NK-92 treated with Interleukin-12 subunit alpha and Interleukin-12 subunit beta, amount 100 ng/mL, for 24 hours (cell line): ENCODE data around the gene PLCB4.
"Not testable (repeated sequence)": the region's sequence is repeated elsewhere in the genome, so short reads cannot be mapped to it uniquely, and the experiment has no call there.

Experiments used
- DNase-seq: peaks from one replicate; lab custom pipeline; 2025; lab: John Stamatoyannopoulos, UW

Gene PLCB4

DNA sequence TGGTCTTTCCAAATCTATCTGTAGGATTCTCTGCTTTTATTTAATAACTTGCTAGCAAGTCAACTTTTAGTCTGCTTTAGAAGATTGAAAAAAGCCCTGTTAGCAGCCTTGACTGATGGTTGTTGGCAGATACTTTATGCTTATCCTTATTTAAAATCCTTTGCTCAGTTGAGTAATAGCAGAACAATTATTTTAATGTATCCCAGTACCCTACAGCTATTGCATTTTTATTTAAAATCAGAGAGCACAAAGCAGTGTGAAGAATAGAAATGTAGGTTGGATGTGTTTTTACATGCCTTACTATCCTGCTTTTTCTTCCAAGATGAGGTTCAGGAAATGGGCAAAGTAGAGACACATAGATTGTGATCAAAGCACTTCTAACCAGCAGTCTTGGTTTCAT lies 298.4 kb downstream of the PLCB4 start:
- no peak for DNase-seq

DNA sequence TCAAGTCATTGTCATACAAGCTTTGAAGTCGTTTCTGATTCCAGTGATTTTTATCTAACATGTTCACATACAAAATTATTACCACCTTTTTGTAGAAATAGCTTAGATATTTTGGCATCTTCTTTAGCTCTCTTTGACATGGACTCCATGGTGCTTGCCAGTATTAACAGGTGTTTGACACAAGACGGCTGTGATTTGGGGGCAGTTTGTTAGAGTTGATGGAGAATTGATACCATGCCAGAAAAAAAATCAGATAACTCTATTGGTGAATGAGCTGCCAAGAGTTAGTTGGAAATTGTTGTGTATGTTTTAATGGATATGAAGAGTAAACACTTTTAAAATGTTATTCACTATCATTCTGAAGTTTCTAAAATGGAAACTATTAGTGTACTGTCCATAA lies 298.9 kb downstream of the PLCB4 start:
- DNase-seq, result no peak

DNA sequence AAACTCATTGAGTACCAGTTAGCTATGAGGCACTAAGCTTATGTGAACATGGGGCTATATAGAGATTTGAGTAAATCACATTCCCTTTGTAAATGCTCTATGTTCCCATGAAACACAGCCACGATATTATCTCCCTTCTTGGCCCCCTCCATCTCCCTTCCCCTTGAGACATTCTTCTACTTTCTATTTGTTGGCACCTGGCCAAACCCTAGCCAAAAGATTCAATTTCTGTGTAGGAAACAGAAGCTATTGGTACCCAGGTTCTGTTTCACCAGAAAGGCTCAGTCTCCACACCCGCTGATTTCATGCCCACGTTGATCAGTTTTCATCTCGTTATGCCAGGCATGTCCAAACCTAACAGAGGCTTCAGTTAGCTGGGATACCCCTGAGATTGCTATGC lies 300.0 kb downstream of the PLCB4 start:
- DNase-seq, result no peak

DNA sequence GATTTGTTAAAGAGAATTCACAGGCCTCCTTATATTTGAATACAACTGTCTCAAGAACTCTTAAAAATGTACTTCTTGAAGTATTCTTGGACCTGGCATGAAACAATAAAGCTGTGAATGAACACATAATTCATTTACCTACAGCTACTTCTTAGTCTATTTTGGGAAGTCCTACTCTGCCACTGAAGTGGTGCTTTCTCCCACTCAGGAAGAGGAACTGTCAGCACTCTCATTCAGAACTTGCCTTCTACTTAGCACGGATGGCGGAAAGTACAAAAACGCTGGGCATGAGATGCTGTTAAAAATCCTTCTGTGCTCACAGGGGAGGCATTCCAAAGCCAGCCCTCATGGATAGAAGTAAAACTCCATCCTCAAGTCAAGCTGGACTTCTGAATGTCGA lies 300.7 kb downstream of the PLCB4 start:
- no peak for DNase-seq

DNA sequence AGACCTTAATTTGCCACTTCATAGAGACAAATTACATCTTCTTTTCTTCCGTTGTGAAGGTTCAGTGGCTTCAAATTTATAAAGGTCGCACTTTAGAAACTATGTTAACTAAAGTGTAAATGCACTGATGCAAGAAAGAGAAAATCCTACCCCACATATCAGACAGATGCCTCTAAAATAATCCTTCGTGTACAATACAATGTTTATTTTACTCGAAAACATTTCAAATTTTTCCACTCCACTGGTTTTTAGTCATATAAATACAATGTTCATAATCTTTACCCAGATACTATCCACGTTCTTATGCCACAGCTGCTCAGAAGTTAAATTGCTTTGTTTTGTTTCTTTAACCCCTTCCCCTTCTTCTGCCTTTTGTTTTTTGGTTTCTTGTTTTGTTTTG lies 305.2 kb downstream of the PLCB4 start:
- no peak for DNase-seq

DNA sequence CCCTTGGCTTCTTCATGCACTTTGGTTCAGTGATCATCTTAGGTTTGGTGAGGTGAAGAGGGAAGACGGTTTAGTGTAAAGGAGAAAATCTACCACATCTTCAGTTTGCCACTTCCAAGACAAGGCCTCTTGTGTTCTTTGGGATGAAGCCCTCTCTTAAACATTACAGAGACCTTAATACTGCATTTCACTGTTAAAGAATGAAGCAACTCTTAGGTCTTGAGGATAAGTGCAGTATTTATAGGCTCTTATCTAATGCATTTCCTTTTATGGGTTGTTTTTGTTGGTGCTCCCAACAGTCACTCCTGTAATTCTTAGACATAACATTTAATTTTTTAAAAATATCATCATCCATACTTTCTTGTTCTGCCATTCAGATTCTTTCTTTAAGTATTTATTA lies 305.6 kb downstream of the PLCB4 start:
- no peak for DNase-seq

DNA sequence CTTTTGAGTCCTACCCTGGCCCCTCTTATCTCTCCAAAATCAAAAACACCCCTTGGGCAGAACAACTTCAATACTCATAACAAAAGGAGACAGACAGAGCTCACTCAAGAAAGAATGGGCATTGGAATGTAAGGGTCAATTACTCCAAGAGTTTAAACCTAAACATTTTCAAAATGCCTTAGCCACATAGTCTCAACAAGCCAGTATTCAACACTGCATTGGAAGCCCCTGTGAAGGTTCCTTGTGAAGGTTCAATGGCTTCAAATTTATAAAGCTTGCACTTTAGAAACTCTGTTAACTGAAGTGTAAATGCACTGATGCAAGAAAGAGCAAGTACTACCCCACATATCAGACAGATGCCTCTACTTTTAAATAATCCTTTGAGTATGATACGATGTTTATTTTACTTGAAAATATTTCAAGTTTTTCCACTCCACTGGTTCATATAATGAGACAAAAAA lies 306.4 kb downstream of the PLCB4 start:
- no peak for DNase-seq

DNA sequence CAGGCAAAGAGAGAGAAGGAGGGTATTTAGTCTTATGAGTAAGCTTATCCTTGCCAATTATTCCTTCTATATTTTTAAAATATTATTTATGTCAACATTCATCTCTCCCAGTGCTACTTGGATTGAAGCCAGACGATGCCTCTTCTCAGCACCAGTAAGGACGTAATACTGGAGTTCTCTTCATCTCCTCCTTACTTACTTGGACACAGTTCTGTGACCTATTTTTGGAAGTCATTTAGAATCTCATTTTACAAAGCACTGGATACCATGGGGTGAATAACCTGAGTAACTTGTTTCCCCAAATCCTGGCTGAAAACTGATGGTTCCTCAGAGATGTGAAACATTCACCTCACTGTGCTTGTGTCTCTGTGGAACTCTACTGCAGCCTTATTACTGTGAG lies 308.1 kb downstream of the PLCB4 start:
- no peak for DNase-seq

DNA sequence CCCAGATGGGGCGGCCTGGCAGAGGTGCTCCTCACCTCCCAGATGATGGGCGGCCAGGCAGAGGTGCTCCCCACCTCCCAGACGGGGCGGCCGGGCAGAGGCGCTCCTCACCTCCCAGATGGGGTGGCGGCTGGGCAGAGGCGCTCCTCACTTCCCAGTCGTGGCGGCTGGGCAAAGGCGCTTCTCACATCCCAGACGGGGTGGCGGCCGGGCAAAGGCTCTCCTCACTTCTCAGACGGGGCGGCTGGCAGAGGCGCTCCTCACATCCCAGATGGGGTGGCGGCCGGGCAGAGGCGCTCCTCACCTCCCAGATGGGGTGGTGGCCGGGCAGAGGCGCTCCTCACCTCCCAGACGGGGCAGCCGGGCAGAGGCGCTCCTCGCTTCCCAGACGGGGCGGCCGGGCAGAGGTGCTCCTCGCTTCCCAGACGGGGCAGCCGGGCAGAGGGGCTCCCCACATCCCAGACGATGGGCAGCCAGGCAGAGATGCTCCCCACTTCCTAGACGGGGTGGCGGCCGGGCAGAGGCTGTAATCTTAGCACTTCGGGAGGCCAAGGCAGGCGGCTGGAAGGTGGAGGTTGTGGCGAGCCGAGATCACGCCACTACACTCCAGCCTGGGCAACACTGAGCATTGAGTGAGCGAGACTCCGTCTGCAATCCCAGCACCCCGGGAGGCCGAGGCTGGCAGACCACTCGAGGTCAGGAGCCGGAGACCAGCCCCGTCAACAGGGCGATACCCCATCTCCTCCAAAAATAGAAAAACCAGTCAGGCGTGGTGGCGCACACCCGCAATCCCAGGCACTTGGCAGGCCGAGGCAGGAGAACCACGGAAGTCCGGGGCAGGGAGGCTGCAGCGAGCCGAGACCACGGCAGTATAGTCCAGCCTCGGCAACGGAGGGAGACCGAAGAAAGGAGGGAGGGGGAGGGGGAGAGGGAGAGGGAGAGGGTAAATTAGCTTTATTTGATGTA lies 316.7 kb downstream of the PLCB4 start:
- not testable (repeated sequence) for DNase-seq

DNA sequence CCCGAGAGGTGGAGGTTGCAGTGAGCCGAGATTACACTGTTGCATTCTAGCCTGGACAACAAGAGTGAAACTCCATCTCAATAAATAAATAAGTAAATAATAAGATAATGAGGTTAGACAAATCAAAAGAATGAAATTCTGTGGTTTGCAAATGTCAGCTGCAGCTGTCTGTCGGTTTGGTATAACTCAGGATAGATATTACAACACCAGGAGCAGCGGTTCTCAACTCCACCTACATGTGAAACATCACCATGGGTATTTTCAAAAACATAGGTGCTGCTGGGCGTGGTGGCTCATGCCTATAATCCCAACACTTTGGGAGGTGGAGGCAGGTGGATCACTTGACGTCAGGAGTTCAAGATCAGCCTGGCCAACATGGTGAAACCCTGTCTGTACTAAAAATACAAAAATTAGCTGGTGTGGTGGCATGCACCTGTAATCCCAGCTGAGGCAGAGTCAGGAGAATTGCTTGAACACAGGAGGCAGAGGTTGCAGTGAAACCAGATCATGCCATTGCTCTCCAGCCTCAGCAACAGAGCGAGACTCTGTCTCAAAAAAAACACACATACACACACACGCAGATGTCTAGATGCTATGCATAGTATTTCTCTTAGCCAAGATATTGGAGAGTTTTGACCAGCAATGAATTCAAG lies 319.4 kb downstream of the PLCB4 start:
- DNase-seq, result no peak

DNA sequence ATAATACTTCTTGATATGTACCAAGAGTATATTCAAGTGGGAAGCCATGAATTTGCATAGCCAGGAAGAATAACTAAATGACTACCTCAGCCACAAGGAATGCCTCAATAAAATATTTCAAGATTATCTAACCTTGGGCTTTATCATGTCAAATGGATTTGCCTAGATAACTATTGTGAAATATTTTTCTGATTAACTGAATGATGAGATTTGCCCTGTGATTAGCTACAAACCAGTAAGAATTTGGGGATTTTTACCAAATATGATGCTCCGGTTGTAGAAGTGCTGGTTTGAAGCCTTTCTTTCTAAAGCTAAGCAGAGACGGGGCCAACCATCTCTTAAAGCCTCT lies 319.9 kb downstream of the PLCB4 start:
- DNase-seq, result no peak

DNA sequence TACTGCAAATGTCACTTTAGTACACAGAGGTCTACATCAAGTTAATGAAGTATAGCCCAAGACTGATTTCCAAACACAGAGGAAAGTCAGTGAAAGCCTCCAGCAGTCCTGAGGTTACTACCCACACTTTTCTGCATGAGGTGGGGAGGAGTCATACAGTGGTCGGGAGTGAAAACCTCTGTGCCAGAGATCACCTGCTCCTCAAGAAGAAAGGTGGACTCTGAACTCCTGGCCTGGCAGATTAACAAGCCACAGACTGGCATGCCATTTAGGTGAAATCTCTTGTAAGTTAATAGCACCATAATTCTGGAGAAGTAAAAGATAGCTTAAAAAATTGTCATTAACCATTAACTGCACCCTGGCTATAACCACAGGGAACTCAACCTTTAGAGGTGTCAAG lies 320.5 kb downstream of the PLCB4 start:
- no peak for DNase-seq

DNA sequence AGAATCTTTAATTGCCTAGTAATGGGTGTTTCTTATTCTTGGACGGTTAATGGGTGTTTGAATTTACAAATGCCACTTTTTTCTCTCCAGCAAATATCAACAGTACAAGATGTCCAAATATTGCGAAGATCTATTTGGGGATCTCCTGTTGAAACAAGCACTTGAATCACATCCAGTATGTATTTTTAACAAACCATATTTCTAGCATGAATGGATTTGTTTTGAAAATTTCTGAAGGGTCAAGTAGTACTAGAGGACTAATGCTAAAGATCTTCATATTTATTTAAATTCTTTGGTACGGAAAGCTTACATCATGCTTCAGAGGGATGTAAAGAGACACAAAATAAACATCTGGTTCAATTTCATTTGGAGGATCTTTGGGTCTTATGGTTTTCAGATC lies 321.6 kb downstream of the PLCB4 start:
- DNase-seq, result no peak

DNA sequence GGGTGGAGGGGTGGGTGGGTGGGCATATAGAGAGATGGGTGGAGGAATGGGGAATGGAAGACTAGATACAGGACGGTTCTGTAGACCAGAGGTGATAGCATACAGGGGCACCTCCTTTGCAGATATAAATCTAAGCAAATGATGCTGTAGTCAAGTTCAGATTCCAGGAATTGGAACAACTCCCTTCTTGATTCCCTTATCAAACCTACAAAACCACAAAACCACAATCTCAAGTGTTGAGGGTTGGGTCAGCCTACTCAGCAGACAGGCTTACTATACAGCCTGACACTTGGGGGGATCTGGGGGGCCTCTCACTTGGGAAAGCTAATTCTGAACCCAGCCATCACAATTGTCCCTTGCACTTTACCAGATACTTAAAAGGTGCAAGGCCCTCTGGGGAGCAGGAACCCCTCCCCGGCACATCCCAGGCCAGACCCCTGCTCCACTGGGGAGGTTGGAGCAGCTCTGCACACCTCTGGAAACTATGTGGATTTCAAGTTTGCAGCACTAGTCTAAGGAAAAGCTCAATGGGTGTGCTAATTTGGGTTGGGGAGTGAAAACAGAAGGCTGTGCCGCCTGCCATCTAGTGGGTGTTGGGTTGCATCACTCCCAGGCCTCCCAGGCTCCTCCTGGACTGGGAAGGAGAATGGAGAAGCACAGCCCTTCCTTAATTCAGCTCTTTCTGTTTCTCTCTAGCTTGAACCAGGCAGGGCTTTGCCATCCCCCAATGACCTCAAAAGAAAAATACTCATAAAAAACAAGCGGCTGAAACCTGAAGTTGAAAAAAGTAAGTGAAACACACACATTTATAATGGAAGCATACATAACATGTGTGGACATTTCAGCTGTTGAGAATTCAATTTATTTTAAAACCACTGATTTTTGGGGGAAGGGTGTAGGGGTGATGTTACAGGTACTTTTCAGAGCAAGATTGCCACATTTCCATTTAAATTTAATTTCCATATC lies 324.3 kb downstream of the PLCB4 start:
- DNase-seq, result no peak

DNA sequence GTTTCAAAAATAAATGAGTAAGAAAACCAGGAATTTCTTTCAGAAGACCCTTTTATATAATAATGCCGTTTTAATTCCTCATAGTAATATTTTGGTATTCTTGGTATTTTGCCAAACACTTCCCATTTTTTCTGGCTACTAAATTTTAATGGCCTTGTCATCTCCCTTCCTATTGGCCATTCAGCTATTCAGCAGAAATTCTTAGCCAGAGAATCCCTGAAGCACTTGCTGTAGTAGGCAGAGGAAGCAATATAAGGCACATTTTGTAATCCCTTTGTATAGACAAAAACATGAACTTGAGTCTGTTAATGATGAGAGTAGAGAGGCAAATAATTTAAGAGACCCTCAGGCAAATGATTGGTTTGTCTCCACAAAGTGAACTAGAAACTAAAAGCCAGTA lies 327.1 kb downstream of the PLCB4 start:
- no peak for DNase-seq

DNA sequence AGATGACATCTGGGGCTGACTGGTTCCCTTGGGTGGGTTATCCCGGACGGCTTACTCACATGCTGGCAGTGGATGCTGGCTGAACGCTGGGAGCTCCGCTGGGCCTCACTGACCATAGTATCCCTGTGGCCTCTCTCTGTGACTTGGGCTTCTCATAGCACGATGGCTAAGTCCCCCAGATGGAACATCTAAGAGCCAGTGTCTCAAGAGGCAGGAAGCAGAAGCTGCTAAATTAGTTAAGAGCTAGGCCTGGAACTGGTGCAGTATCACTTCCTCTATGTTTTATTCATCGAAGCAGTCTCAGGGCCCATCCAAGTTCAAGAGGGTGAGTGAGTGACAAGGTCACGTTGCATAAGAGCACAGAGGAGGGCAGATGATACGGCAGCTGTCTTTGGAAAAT lies 329.0 kb downstream of the PLCB4 start:
- no peak for DNase-seq

DNA sequence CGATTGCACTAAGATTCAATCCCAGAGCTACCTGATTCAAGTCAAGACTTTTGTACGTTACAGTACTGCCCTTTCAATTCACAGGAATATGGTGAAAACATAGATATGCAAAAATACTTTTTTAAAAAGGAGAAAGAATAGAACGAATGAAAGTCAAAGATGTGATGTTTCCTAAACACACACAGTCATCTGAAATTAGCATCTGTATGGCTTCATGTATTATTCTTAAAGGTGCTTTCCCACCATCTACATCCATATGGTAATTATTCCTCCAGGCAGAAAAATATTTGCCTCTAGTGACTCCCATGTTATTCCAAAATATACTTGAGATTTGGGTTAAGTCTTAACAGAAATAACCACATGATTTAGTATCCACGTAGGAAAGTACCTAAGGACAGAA lies 330.0 kb downstream of the PLCB4 start:
- no peak for DNase-seq

DNA sequence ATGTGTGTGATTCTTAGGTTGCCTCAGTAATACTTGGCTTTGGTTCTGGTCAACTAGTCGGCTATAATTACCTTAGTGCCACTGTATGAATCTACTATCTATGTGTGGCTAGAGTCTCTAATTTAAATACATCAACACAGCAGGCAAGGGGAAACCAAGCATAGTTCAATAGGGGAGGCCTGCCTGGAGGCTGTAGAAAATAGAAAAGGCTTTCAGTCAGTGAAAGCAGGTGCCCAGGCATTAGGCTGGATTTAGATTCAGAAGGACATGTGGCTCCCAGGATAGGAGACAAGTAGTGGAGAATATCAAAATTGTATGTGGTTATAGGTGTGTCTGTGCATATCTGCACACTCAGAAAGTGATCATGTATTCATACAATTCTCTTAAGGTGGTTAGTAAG lies 330.4 kb downstream of the PLCB4 start:
- no peak for DNase-seq

DNA sequence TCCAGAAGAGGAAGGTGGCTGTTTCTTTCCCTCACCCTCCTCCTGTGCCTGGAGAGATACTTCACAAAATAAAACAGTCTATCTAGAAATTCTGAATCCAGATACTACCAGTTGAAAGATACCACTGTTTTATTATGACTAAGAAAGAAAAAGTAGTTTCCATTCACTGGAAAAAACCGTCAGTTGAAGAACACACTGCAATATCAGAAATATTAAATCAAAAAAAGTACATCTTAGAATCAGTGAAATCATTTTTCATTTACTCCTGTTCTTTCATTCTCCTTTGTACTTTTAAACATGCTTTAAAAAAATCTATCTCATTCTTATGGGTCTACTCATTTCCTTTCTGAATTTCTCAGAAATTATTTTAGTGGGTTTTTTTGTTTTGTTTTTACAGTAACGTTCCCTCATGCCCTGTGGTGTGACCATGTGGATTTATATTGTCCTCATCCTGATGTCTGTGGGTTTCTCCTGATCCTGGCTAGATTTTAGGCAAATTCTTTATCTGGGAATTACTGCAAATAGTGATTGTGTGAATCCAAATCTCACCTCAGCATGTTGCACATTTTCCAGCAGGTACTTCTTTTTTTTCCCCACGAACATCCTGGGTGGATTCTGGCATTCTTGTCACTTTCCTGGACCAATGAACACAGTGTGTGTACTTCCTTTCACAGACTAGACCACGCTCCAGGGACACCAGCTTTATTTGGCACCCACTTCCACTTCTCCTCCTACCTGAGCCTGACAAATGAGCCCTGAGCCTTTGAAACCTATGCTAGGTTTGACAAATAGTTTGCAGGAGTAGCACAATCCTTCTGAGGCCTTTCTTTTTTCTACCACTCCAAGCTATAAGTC lies 331.5 kb downstream of the PLCB4 start:
- DNase-seq, result no peak

DNA sequence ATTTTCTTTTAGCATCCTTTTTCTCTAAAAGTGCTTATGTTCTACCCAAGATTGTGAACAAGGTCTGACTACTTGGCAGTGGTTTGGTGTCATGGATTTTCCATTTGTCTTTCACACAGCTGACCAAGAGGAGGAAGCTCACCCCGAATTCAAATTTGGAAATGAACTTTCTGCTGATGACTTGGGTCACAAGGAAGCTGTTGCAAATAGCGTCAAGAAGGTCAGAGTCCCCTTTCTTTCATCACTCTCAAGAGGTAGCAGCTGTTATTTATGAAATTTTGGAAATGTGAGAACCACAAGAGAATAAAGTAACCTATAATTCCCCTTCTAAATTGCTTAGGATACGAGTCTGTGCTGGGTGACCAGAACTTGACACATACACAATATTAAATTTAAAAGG lies 332.5 kb downstream of the PLCB4 start:
- no peak for DNase-seq

DNA sequence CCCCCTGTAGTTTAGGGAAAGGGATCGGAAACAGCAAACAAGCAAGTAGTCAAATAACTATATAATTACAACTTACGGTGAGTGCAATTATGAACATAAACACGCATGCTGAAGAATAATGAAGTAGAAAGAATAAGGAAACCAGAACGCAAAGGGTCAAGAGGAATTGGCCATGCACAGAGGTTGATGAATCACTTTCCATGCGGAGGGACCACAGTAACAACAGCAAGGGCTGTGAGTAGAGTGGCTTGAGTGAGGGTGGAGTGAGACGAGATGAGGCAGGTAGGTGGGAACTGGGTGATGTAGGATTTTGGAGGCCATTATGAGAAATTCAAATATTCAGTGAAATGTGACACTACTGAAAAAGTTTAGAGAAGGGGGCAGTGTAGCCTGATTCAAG lies 333.3 kb downstream of the PLCB4 start:
- DNase-seq, result no peak
